Fibroblast of skin of right biceps (primary cell): Measurements from ENCODE around the gene MYBBP1A.

ENCODE experiments used
- DNase-seq: peaks from one replicate; pipeline ENCODE4 v3.0.0-alpha.2; 2013

The MYBBP1A gene

GRCh38 chr17:4548721-4549531 is 6.3 kb downstream of the MYBBP1A start:
- peak; percentile 52 for DNase-seq

GRCh38 chr17:4548061-4548461 is 7.1 kb downstream of the MYBBP1A start:
- DNase-seq, result no peak

- no peak for DNase-seq
These were observed 7.9 kb downstream of the MYBBP1A start for GRCh38 chr17:4547118-4547906.

GRCh38 chr17:4545217-4545951 is 9.8 kb downstream of the MYBBP1A start:
- DNase-seq, result no peak

- DNase-seq, result no peak
These were observed 10.3 kb downstream of the MYBBP1A start for GRCh38 chr17:4544951-4545216.

GRCh38 chr17:4544135-4544950 is 10.8 kb downstream of the MYBBP1A start:
- no peak for DNase-seq

GRCh38 chr17:4543557-4544026 is 11.6 kb downstream of the MYBBP1A start:
- DNase-seq, result no peak

GRCh38 chr17:4542726-4543191 is 12.4 kb downstream of the MYBBP1A start:
- no peak for DNase-seq

- no peak for DNase-seq
These were observed 13.0 kb downstream of the MYBBP1A start for GRCh38 chr17:4542003-4542725.

GRCh38 chr17:4541328-4542002 is 13.7 kb downstream of the MYBBP1A start:
- DNase-seq, result no peak

GRCh38 chr17:4540687-4541327 is 14.4 kb downstream of the MYBBP1A start:
- no peak for DNase-seq

- no peak for DNase-seq
These were observed 14.9 kb downstream of the MYBBP1A start for GRCh38 chr17:4540224-4540651.

GRCh38 chr17:4539576-4540223 is 15.5 kb downstream of the MYBBP1A start:
- no peak for DNase-seq

- no peak for DNase-seq
These were observed 16.2 kb downstream of the MYBBP1A start for GRCh38 chr17:4539025-4539424.

- DNase-seq, result no peak
These were observed 16.8 kb downstream of the MYBBP1A start for GRCh38 chr17:4538236-4539002.

GRCh38 chr17:4537451-4538235 is 17.5 kb downstream of the MYBBP1A start:
- no peak for DNase-seq

- no peak for DNase-seq
These were observed 18.3 kb downstream of the MYBBP1A start for GRCh38 chr17:4536742-4537411.

- peak; percentile 23 for DNase-seq
These were observed 18.9 kb downstream of the MYBBP1A start for GRCh38 chr17:4536259-4536741.
